H1 (cell line): ENCODE measurements around the gene CTTNBP2. TPM values are rescaled to one million over a fixed set of nuclear protein-coding genes. Genes with fewer than 3 reads are reported as not detected.

Experiments
- ATF3 ChIP-seq: IDR thresholded peaks from 2 replicates; pipeline ENCODE4 v1.6.1; 2011; ENCODE audit warnings: low read depth, mild to moderate bottlenecking, low read length; ENCODE audit not compliant: insufficient read depth
- BRCA1 ChIP-seq: IDR thresholded peaks from 2 replicates; pipeline ENCODE4 v1.6.1; 2012; ENCODE audit warnings: low read depth, low read length, improper control_type of control experiment
- EP300 ChIP-seq, 2 experiments: IDR thresholded peaks; 1 replicate in 1 of 2; 2 replicates in 1 of 2; pipeline ENCODE4 v1.6.1; 2011 to 2012; ENCODE audit warnings: low read depth in 2 of 2, low read length in 2 of 2, mild to moderate bottlenecking in 2 of 2, borderline replicate concordance in 1 of 2, inconsistent platforms in 1 of 2, moderate library complexity in 1 of 2
- EZH2 ChIP-seq: fragments of 200-600 bp; sonication (generic); IDR thresholded peaks from 2 replicates; pipeline ENCODE4 v1.7.1; 2012; ENCODE audit warnings: low read depth, mild to moderate bottlenecking, moderate library complexity, low read length, inconsistent platforms; ENCODE audit not compliant: severe bottlenecking
- HDAC6 ChIP-seq: IDR thresholded peaks from one replicate; pipeline ENCODE4 v1.7.1; 2012; ENCODE audit warnings: low read depth, mild to moderate bottlenecking, inconsistent platforms, low read length, moderate library complexity
- JUND ChIP-seq: IDR thresholded peaks from 2 replicates; pipeline ENCODE4 v1.6.1; 2011; ENCODE audit warnings: mild to moderate bottlenecking, improper control_type of control experiment, low read length
- SUZ12 ChIP-seq: fragments of 200-600 bp; sonication (generic); IDR thresholded peaks from 2 replicates; pipeline ENCODE4 v1.6.1; 2012; ENCODE audit warnings: mild to moderate bottlenecking, inconsistent platforms, low read length, moderate library complexity, mixed read lengths
- TEAD4 ChIP-seq: IDR thresholded peaks from 2 replicates; pipeline ENCODE4 v1.6.1; 2012; ENCODE audit warnings: low read depth, low read length, inconsistent platforms, mixed read lengths
- YY1 ChIP-seq: IDR thresholded peaks from 2 replicates; pipeline ENCODE4 v1.6.1; 2011; ENCODE audit warnings: low read depth, mild to moderate bottlenecking, low read length
- polyA plus RNA-seq, 7 experiments: library from polyadenylated mRNA; depleted of rRNA in 3 of 7; stranded (reverse) in 5 of 7; unstranded in 2 of 7; fragments of >200 nt in 5 of 7; fragments of 200-250 nt in 2 of 7; gene quantifications; 1 replicate in 5 of 7; 2 replicates in 1 of 7; 4 replicates in 1 of 7; pipeline versions ENCODE4 v1.2.1 to v1.2.3, GENCODE V29; 2011 to 2013; ENCODE audit warnings: missing spikeins in 2 of 7, mixed read lengths in 2 of 7
- total RNA-seq: library from RNA; stranded (reverse); fragmentation: NEBNext Ultra II Directional; extraction: Animal tissue kit (Norgen Biotek cat#: 25700); gene quantifications from 2 replicates; pipeline ENCODE4 v1.2.1, GENCODE V29; 2021

The CTTNBP2 gene
- total and polyA plus RNA-seq, 2 of the 8 experiments (the other 6 are each of a cell fraction or from before 2014, with no cell fraction given) = 15.3 to 35.1 TPM

DNA sequence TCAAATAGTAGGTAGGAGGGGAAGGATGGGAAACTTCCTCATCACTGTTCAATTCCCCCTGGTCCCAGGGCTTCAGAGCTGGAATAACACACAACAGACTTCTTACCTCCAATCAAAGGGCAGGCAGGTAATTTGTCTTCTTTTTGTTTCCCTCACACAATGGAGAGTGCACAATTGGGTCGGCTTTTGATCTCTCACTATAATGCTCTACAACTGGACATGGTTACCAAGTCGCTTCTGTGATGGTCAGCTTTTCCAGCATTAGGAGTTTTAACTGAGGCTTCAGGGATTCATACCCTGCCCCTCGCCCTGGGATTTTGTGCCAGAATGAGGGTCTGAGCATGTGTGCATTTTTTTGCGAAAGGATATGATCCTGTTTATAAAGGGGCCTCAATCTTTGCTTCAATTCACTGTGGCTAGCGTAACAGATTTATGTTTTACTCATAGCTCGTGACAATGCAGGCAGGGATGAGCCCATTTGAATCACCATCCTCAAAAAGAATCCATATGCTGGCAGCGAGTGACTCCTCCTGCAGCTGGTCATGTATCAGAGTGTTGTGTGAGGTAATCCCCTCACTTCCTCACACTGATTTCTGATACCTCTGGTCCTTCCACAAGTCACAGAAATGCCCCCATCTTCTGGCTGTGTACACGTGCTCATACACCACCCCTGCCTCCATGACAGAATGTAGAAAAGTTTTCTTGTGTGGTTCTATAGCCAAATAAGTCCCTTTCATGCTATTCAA lies 189.6 kb downstream of the CTTNBP2 start (continued):
- TF ChIP-seq EP300 (IDR thresholded peaks at IDR 0.05; ENCODE audit: borderline replicate concordance in 1 of 2, low read depth in 2 of 2, low read length in 2 of 2) (no peak), YY1 (no peak), HDAC6 (no peak), TEAD4 (no peak), ATF3 (no peak), SUZ12 (no peak), JUND (no peak), BRCA1 (no peak), EZH2 (no peak)
